NCI-H1105 treated with DMSO at 0.1 percent for 48 hours (cell line): ENCODE measurements around the gene ITPR2.
"Not testable (repeated sequence)": the region's sequence is repeated elsewhere in the genome, so short reads cannot be mapped to it uniquely, and the experiment has no call there.

ENCODE experiments used
- DNase-seq: peaks from one replicate; lab custom pipeline; 2025; lab: John Stamatoyannopoulos, UW

ITPR2 gene

GRCh38 chr12:26729137-26729671 lies 103.8 kb downstream of the ITPR2 start:
- not testable (repeated sequence) for DNase-seq

DNA sequence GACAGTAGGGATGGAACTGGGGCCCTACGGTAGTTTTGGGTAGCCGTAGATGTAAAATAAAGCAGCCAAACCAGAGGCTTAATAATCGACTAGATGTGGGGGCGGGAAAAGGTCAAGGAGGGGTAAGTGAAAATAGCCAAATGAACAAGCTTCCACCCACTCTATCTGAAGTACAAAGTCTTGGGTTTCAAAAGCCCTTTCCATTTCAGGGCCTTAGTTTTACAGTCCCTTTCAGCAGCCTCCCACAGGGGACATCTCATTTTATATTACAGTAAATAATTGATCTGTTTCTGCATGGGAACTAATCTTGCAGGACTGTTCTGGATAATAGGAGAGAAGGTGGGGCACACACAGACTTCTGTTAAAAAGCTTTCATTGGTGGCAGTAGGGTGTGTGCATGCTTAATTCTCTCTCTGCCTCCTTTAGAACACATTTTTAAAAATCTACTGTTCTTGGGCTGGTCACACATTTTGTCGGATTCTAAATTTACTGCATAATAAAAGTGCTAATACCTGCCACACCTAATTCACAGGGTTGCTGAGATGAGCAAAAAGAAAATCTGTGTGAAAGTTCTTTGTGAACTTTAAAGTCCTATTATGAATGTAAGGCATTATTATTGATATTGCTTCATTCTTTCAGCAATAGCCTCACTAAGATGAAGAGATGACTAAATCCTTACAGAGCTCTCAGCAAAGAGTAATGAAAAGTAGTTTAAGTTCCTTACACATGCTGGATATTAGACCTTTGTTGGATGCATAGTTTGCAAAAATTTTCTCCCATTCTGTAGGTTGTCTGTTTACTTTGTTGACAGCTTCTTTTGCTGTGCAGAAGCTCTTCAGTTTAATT lies 104.6 kb downstream of the ITPR2 start:
- no peak for DNase-seq

- DNase-seq = no peak
Observed at GRCh38 chr12:26727482-26728204, 105.4 kb downstream of the ITPR2 start.

DNA sequence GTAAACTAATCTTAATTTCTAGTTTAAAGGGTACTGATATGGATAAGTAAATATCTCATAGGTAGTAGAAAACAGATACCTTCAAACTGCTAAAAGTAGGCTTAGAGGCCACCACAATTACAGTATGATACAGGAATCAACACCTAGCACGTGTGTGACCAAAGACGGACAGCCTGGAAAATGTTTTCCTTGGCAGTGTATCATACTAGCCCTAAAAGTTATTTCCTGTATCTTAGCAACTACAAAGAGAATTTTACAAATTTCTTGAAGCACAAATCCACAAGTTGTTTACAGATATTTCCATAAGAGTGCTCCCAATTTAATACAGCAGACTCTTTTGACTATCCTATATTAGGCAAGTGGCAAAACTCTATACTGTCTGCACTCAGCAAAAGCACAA lies 106.0 kb downstream of the ITPR2 start:
- no peak for DNase-seq

DNA sequence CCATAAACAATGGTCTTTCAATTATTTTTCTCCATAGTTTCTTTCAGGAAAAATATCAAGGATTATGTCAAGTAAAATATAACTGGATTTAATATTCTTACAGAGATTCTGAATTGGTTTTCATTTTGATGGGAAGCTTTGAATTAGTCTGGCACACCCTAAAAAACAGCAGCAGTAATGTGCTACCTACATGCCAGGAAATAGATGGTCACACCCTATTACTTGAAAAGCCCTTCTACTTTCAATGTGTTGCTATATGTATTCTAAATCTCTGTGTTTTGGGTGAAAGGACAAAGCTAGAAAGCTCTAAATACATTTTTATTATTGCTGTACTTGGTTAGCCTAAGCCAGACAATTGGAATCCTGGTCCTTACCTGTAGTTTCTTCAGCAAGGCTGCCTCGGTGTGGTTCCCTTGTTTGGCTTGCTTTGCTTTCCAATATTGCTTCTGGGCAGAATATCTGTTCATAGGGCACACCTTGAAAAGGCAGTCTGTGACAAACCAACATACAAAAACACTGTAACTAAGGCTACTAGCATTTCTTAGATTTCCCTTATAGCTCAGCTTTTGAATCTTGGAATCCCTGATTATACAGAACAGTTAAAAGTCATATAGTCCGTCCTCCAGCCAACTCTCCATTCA lies 107.6 kb downstream of the ITPR2 start:
- no peak for DNase-seq

DNA sequence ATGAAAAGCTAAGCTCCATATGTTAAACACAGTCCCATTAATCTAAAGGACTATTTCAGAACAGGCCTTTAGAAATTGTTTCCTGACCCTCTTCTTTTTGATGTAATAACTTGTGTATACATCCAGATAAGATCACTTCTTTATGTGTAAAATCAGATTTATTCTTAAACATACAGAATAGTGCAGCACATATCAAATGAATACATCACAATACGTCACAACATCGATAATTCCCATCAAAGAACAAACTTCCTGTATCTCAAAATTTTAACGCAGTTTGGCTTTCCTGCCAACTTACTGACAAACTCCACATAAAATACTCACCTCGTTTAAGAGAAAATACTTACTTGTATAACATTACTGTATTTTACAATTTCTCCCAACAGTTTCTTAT lies 108.7 kb downstream of the ITPR2 start:
- no peak for DNase-seq

DNA sequence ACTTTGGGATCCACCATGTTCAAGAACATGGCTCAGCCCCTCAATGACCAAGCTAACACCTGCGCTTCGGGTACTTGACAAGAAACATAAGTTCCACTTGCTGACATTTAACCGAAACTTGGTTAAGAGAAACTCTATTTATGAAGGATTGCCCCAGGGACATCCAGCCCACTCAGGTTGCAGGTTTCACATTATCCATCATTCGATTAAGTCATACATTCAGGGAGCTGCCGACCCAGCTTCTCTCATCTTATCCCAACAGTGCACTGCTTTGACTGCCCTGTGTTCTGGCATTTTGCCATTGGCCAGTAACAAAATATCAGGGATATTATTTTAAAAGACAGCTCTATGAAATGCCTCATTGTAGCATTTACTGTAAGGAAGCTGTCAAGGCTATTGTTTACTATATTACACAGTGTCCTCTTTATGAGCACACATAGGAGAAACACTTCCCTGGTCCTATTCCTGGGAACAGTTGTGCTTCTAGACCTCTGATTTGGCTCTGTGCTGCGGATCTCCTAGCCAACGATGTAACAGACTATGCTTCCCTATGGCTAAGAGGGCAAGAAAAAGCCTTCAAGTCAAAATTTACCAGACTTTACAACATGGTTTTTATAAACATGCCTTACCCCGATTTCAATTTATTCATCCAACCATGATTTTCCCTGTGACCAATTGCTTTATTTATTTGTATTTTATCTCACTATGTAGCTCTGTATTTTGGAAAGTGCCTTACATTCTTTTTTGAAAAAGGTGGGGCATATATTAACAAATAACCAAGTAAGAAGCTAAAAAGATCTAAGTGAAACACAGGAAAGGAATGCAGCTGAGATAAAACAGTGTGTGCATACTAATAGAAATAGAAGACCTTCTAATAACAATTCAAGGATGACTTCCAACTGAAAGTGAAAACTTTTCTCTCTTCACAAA lies 109.3 kb downstream of the ITPR2 start:
- no peak for DNase-seq

DNA sequence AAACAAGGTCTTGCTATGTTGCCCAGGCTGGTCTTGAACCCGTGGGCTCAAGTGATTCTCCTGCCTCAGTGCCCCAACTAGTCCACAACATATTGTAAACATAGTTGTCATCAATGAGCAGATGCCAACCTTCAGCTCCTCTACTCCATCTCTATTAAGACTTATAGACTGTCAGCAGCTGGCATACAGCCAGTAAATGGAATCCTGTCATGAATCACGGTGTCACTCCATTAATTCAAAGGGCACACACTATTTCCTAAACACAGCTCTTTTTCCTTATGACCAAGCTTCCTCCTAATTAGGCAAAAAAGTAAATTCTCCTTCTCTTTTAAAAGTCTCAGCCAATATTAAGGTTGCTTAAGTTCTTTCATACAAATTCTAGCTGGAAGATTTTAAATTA lies 111.2 kb downstream of the ITPR2 start:
- DNase-seq = peak; percentile 58

GRCh38 chr12:26719852-26720251 lies 113.1 kb downstream of the ITPR2 start:
- no peak for DNase-seq

GRCh38 chr12:26717757-26718156 lies 115.2 kb downstream of the ITPR2 start:
- no peak for DNase-seq

DNA sequence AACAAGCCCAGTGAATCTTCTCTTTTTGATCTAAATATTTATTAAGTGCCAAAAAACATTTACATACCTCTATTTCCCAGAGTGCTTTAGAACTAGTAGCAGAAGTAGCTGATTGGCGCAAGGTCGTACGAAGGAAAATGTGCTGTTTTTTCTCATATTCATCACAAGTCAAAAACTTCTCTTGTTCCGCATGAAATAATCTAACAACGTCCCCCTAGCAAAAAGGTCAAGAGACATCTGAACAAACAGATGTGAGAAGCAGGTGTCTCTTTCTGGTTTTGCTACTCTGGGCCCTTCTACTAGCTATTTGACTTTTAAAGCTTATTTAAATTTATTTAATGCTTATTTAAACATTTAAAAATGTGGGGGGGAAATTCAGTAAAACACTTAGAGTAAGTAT lies 117.8 kb downstream of the ITPR2 start:
- no peak for DNase-seq

DNA sequence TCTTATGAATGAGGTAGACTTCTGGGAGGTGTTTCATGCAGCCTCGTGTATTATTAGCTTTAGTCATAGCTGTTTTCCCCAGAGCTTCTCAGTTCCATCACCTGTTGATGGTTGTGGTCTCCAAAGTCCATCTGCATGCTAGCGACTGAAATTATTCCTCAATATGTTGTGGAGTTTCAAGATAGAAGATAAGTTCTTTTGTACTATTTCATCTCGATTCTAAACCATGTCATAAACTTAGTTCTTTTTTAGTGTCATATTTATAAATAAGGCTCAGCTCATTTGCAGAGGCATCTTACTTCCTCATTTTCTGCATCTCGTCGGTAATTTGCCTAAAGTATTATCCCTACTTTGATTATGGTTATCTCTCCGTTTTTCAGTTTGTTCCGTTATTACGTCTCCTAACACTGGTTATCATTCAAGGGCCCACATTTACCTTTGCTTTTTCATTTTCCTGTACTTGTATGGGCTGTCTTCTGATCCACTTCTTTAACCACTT lies 119.1 kb downstream of the ITPR2 start:
- DNase-seq = no peak

- no peak for DNase-seq
Observed at GRCh38 chr12:26712892-26713291, 120.1 kb downstream of the ITPR2 start.

DNA sequence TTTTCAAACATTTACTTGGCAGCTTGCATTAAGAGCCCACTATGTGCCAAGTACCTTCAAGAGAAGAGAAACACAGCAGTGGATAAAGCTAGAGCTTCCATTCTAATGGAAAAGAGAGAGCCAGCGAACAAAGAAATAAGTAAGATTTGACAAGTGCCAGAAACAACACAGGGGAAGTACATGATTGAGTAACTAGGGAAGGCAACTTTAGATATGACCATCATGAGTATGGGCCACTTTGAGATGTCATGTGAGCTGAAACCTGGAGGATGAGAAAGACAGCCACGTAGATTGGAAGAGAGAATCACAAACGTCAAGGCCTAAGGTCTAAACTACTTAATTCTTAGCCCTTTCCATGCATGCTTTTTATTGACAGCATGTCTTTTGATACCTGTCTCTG lies 121.4 kb downstream of the ITPR2 start:
- DNase-seq = no peak

DNA sequence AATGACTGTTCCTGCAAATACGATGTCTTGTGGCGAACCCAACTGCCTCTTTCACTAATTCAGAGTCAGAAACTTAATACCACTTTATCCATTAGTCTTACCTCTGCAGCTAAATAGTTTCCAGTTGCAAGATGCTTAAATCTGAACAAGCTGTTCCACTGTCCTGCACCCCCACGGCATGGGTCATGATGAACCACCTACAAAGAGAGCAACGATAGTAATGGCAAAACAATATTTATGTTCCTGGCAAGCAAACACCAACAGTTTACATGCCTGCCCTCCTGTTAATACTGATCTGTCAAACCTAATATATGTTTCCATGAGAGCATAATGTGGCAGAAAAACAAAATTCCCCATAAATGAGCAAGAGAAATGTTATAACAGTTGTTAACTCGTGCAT lies 121.9 kb downstream of the ITPR2 start:
- no peak for DNase-seq

GRCh38 chr12:26705851-26706250 lies 127.1 kb downstream of the ITPR2 start:
- peak; percentile 6 for DNase-seq

GRCh38 chr12:26704684-26705460 lies 128.1 kb downstream of the ITPR2 start:
- DNase-seq = no peak

DNA sequence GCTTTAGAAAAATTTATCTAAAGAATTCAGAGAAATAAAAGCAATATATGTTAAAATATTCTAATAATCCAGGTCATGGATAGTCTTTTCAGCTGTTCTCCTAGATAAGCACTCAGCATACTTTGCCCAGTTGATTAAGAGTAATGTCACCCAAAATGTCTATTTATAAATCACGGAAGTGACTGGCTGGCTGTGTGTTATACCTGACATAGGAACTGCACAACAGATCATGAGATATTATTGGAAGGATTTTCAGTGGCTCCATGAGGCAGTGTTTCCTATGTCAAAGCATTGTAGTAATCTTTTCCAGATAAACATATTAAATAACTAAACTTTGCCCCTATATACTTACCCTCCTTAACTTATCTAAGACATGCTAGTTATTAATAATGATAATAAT lies 128.8 kb downstream of the ITPR2 start:
- no peak for DNase-seq

GRCh38 chr12:26702741-26703140 lies 130.3 kb downstream of the ITPR2 start:
- DNase-seq = no peak

DNA sequence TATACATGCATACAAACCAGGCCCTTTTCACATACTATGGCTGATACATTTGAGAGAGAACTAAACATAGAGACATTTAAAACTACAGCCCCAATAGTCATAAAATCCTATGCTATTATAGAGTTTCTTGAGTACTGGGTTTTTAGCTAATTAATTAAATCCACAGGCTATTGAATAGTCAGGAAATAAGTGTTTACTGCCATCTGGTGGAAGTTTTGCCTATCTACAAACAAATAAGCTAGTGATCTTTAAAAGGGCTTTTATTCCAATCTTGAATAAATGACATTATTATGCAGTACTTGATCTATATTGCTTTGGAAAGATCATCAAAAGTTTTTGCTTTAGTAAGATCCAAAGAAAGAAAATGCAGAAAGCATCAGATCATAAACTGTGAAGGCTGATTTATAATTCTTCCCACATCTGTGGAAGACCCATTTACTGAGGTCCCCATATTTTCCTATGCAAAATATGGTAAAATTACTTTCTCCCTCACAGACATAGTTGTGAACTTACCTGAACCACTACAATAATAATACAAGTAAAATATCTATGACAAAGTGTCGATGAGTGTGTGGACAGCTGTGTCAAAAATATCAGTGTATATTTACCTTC lies 131.3 kb downstream of the ITPR2 start:
- DNase-seq = peak; percentile 74
